Measurements from ENCODE around the gene STEAP2.

The STEAP2 gene

GRCh38 chr7:90210981-90211380 lies 559 bp upstream of the STEAP2 start:
- no peak for TF ChIP-seq CTCF (IDR thresholded peaks at IDR 0.05; ENCODE audit: low read depth, low read length)
- no peak for DNase-seq (ENCODE audit: extremely low read depth, low read depth)

DNA sequence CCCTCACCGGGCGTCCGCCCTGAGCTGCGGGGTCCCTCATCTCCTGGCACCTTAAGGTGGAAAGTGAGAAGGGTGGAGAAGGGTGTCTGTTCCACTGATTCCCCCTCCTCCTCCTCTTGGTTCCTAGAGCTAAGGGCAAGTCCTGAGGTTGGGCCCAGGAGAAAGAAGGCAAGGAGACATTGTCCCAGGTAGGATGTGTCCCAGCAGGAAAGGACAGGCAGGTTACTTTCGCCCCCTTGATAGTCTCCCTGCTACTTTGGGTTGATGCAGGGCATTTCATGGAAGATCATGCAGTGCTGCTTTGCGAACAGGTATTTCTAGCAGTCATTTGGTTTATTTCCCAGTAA lies 582 bp downstream of the STEAP2 start:
- no peak for DNase-seq (ENCODE audit: extremely low read depth, low read depth)
- no peak for TF ChIP-seq CTCF (IDR thresholded peaks at IDR 0.05; ENCODE audit: low read depth, low read length)

DNA sequence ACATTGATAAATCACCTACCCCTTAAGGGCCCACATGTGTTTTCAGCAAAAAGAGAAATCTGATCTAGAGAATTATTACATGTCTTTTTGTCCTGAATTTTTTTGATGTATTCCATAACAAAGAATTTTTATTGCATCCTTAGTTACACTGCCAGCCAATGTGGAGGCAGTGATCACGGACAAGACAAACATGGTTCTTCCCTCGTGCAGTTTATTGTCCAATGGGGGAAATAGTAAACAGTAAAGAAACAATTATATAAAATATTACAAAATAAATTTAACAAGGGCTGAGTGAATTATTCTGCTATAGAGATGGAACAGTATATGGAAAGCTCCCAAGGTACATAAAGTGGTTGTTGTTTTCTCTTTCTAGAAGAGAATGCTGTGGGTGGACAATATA lies 2.0 kb downstream of the STEAP2 start:
- DNase-seq (ENCODE audit: extremely low read depth, low read depth): no peak
- no peak for TF ChIP-seq CTCF (IDR thresholded peaks at IDR 0.05; ENCODE audit: low read depth, low read length)

DNA sequence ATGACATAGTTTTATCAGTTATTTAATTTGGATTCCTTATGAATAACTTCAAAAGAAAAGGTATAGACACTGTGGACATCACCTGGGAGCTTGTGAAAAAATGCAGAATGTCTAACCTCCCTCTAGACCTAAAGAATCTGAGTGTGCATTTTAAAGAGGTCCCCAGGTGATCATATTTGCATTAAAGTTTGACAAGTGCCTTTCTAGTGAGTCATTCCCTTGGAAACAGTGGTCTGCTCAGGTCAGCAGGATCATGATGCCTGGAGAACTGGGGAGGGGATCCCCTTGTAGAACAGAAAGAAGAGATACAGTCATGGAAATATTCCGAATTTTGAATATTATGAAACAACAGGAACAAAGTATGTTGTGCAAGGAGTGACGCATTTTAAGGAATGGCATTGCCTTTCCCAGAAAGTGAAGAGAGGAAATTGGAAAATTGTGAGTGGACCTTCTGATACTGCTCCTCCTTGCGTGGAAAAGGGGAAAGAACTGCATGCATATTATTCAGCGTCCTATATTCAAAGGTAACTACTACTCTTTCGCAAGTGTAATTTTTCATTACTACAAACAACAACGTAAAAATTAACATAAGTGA lies 4.6 kb downstream of the STEAP2 start:
- DNase-seq (ENCODE audit: extremely low read depth, low read depth): peak; percentile 57
- TF ChIP-seq CTCF (IDR thresholded peaks at IDR 0.05; ENCODE audit: low read depth, low read length): peak; percentile 43

- TF ChIP-seq CTCF (IDR thresholded peaks at IDR 0.05; ENCODE audit: low read depth, low read length): no peak
- DNase-seq (ENCODE audit: extremely low read depth, low read depth): no peak
These were observed 5.2 kb downstream of the STEAP2 start for GRCh38 chr7:90216771-90217170.

DNA sequence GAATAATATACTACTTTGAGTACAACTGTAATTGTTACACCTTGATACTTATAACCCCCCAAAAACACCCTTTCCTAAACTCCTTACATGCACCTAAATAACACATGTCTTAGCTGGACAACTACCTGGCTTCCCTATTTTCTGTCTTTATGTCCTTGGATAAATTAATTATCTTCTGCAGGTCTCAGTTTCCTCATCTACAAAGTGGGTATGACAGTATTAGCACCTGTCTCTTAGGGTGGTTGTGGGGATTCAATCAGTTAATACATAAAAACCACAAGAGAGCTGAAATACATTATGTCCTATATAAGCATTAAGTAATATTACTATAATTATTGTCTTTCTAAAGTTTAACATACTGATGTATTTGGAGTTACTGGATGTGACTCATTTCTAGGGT lies 10.8 kb downstream of the STEAP2 start:
- no peak for TF ChIP-seq CTCF (IDR thresholded peaks at IDR 0.05; ENCODE audit: low read depth, low read length)
- DNase-seq (ENCODE audit: extremely low read depth, low read depth): no peak

GRCh38 chr7:90222811-90223725 lies 11.5 kb downstream of the STEAP2 start:
- no peak for TF ChIP-seq CTCF (IDR thresholded peaks at IDR 0.05; ENCODE audit: low read depth, low read length)
- peak; percentile 66 for DNase-seq (ENCODE audit: extremely low read depth, low read depth)

Data from AG09319 (cell line).